H1 (cell line): ENCODE measurements around the gene DLL4. TPM values are rescaled to one million over a fixed set of nuclear protein-coding genes. Genes with fewer than 3 reads are reported as not detected.

Source experiments
- CTCF ChIA-PET: fragments of 300-600 bp; sonication (Branson Sonifier 250); formaldehyde crosslinking; loops from one replicate; lab custom pipeline; 2021; ENCODE audit not compliant: partially characterized antibody; lab: Charles Lee
- POLR2A ChIA-PET: fragments of 300-600 bp; sonication (Branson Sonifier 250); formaldehyde crosslinking; loops from one replicate; lab custom pipeline; 2021; ENCODE audit warnings: inconsistent platforms; ENCODE audit not compliant: partially characterized antibody; lab: Charles Lee
- DNase-seq, 2 experiments: peaks; one replicate each; pipeline versions ENCODE4 v3.0.0 to v3.0.0-alpha.2; 2010 to 2022; ENCODE audit warnings: low spot score in 2 of 2, low read depth in 1 of 2, mixed read lengths in 1 of 2
- FAIRE-seq: peaks from 2 replicates; lab custom pipeline; 2011; peaks lifted over from hg19 to GRCh38; lab: Jason Lieb, UNC
- H2AFZ ChIP-seq: 2 replicates; pipeline ENCODE4 v1.8.1; 2012; ENCODE audit warnings: low read length, inconsistent platforms
- H2AK5ac ChIP-seq: 2 replicates; pipeline ENCODE4 v1.6.1; 2013; ENCODE audit warnings: low read depth, low read length
- H2BK120ac ChIP-seq: replicated peaks from 2 replicates; pipeline ENCODE3; 2013; ENCODE audit warnings: low read depth, low read length, inconsistent platforms
- H2BK12ac ChIP-seq: 2 replicates; pipeline ENCODE4 v1.6.1; 2013; ENCODE audit warnings: low read depth, low read length
- H2BK15ac ChIP-seq: 2 replicates; pipeline ENCODE4 v1.6.1; 2013; ENCODE audit warnings: low read length
- H2BK20ac ChIP-seq: 2 replicates; pipeline ENCODE4 v1.6.1; 2013; ENCODE audit warnings: low read length
- H2BK5ac ChIP-seq: 2 replicates; pipeline ENCODE4 v1.6.1; 2013; ENCODE audit warnings: low read depth, low read length
- H3K14ac ChIP-seq: 2 replicates; pipeline ENCODE4 v1.6.1; 2013; ENCODE audit warnings: inconsistent platforms; ENCODE audit not compliant: insufficient read length
- H3K18ac ChIP-seq: 2 replicates; pipeline ENCODE4 v1.6.1; 2013; ENCODE audit warnings: low read length; ENCODE audit errors: extremely low read depth
- H3K23ac ChIP-seq: 2 replicates; pipeline ENCODE4 v1.6.1; 2013; ENCODE audit warnings: inconsistent platforms; ENCODE audit not compliant: insufficient read length
- H3K23me2 ChIP-seq: 2 replicates; pipeline ENCODE4 v1.6.1; 2013; ENCODE audit warnings: low read depth, low read length
- H3K27ac ChIP-seq: 2 replicates; pipeline ENCODE4 v1.6.1; 2011; ENCODE audit warnings: low read depth, low read length, inconsistent platforms
- H3K27me3 ChIP-seq, 4 experiments: replicated peaks in 1 of 4; 1 replicate in 1 of 4; 2 replicates in 3 of 4; pipeline versions ENCODE4 v1.6.1 to v1.8.1; 2011 to 2013; ENCODE audit warnings: low read length in 3 of 4, mild to moderate bottlenecking in 3 of 4, inconsistent platforms in 2 of 4, mixed read lengths in 2 of 4, moderate library complexity in 1 of 4; ENCODE audit not compliant: control insufficient read depth in 3 of 4, insufficient read depth in 3 of 4; ENCODE audit errors: extremely low read depth in 1 of 4
- H3K36me3 ChIP-seq, 4 experiments: 2 replicates each; pipeline versions ENCODE4 v1.6.1 to v1.8.1; 2011 to 2013; ENCODE audit warnings: mild to moderate bottlenecking in 4 of 4, low read length in 3 of 4, moderate library complexity in 2 of 4, control low read depth in 1 of 4, inconsistent platforms in 1 of 4; ENCODE audit not compliant: insufficient read depth in 4 of 4, control insufficient read depth in 2 of 4
- H3K4ac ChIP-seq: replicated peaks from 2 replicates; pipeline ENCODE3; 2013; ENCODE audit warnings: low read length, low read depth, mixed read lengths, inconsistent platforms; ENCODE audit not compliant: insufficient read length
- H3K4me1 ChIP-seq, 4 experiments: replicated peaks in 1 of 4; 1 replicate in 1 of 4; 2 replicates in 3 of 4; pipeline versions ENCODE4 v1.6.1 to v1.8.1; 2011 to 2013; ENCODE audit warnings: low read length in 3 of 4, inconsistent platforms in 2 of 4, mixed read lengths in 1 of 4; ENCODE audit not compliant: insufficient read depth in 4 of 4, control insufficient read depth in 3 of 4
- H3K4me2 ChIP-seq, 2 experiments: 2 replicates each; pipeline versions ENCODE4 v1.6.1 to v1.8.1; 2011 to 2013; ENCODE audit warnings: low read depth in 2 of 2, low read length in 2 of 2, control low read depth in 1 of 2, inconsistent platforms in 1 of 2, mild to moderate bottlenecking in 1 of 2; ENCODE audit not compliant: insufficient read depth in 1 of 2
- H3K4me3 ChIP-seq, 4 experiments: fragments of 200-600, 300-600 bp in 1 of 4; sonication (generic), shearing (Covaris generic), sonication (Bioruptor Twin) in 1 of 4; 2 replicates each; pipeline versions ENCODE4 v1.5.1 to v1.8.1; 2011 to 2016; ENCODE audit warnings: low read length in 4 of 4, low read depth in 3 of 4, control low read depth in 2 of 4, inconsistent platforms in 2 of 4, mild to moderate bottlenecking in 2 of 4, mixed read lengths in 1 of 4, moderate library complexity in 1 of 4; ENCODE audit not compliant: insufficient read depth in 2 of 4; ENCODE audit errors: extremely low read depth in 1 of 4
- H3K56ac ChIP-seq: replicated peaks from 2 replicates; pipeline ENCODE3; 2013; ENCODE audit warnings: low read depth, mild to moderate bottlenecking, mixed read lengths, low read length, inconsistent platforms; ENCODE audit not compliant: insufficient read length
- H3K79me1 ChIP-seq: 2 replicates; pipeline ENCODE4 v1.6.1; 2013; ENCODE audit warnings: low read depth, low read length, control low read depth
- H3K79me2 ChIP-seq, 2 experiments: 2 replicates each; pipeline versions ENCODE4 v1.6.1 to v1.8.1; 2012 to 2013; ENCODE audit warnings: low read length in 2 of 2, mild to moderate bottlenecking in 2 of 2, inconsistent platforms in 1 of 2; ENCODE audit not compliant: insufficient read depth in 2 of 2, control insufficient read depth in 1 of 2
- H3K9ac ChIP-seq, 4 experiments: replicated peaks in 1 of 4; 1 replicate in 1 of 4; 2 replicates in 3 of 4; pipeline versions ENCODE4 v1.6.1 to v1.8.1; 2011 to 2013; ENCODE audit warnings: low read depth in 3 of 4, low read length in 3 of 4, control low read depth in 2 of 4, mild to moderate bottlenecking in 2 of 4, moderate library complexity in 2 of 4, inconsistent platforms in 1 of 4; ENCODE audit errors: extremely low read depth in 1 of 4
- H3K9me3 ChIP-seq, 2 experiments: 2 replicates each; pipeline versions ENCODE4 v1.6.1 to v1.8.1; 2012 to 2013; ENCODE audit warnings: mild to moderate bottlenecking in 2 of 2, moderate library complexity in 2 of 2, control low read depth in 1 of 2, inconsistent platforms in 1 of 2, low read depth in 1 of 2, low read length in 1 of 2, mixed read lengths in 1 of 2; ENCODE audit not compliant: insufficient read depth in 2 of 2
- H4K20me1 ChIP-seq, 2 experiments: replicated peaks in 1 of 2; 2 replicates each; pipeline versions ENCODE3 to v1.8.1; 2011 to 2013; ENCODE audit warnings: inconsistent platforms in 2 of 2, low read length in 2 of 2, mild to moderate bottlenecking in 1 of 2; ENCODE audit not compliant: insufficient read depth in 2 of 2, control insufficient read depth in 1 of 2
- H4K5ac ChIP-seq: 2 replicates; pipeline ENCODE4 v1.6.1; 2013; ENCODE audit warnings: low read length, low read depth, mixed read lengths, inconsistent platforms; ENCODE audit not compliant: insufficient read length
- H4K8ac ChIP-seq: 2 replicates; pipeline ENCODE4 v1.8.0; 2013; ENCODE audit warnings: mild to moderate bottlenecking, moderate library complexity, low read length, inconsistent platforms; ENCODE audit not compliant: insufficient read depth; ENCODE audit errors: extremely low read depth
- H4K91ac ChIP-seq: replicated peaks from 2 replicates; pipeline ENCODE3; 2013; ENCODE audit warnings: low read length, mixed read lengths, inconsistent platforms; ENCODE audit not compliant: insufficient read length
- CTCF ChIP-seq, 3 experiments: IDR thresholded peaks; 1 replicate in 2 of 3; 2 replicates in 1 of 3; pipeline versions ENCODE4 v1.5.1 to v1.6.1; 2011; ENCODE audit warnings: low read length in 3 of 3, mild to moderate bottlenecking in 3 of 3, inconsistent platforms in 2 of 3, low read depth in 1 of 3, moderate library complexity in 1 of 3; ENCODE audit not compliant: insufficient read depth in 1 of 3; ENCODE audit errors: control extremely low read depth in 1 of 3
- FOSL1 ChIP-seq: IDR thresholded peaks from 2 replicates; pipeline ENCODE4 v1.6.1; 2011; ENCODE audit warnings: mild to moderate bottlenecking, low read depth, low read length, moderate library complexity; ENCODE audit not compliant: insufficient read depth
- RAD21 ChIP-seq, 2 experiments: IDR thresholded peaks in 1 of 2; conservative IDR thresholded peaks in 1 of 2; 2 replicates each; pipeline ENCODE4 v1.6.1; 2011; ENCODE audit warnings: low read depth in 2 of 2, low read length in 2 of 2, improper control_type of control experiment in 1 of 2, inconsistent platforms in 1 of 2, mild to moderate bottlenecking in 1 of 2, moderate library complexity in 1 of 2
- RBBP5 ChIP-seq: IDR thresholded peaks from 2 replicates; pipeline ENCODE4 v1.7.1; 2012; ENCODE audit warnings: low read depth, mild to moderate bottlenecking, inconsistent platforms, low read length, moderate library complexity, borderline replicate concordance
- TAF7 ChIP-seq: optimal IDR thresholded peaks from 2 replicates; pipeline ENCODE3; 2011; ENCODE audit warnings: low read depth, mild to moderate bottlenecking, inconsistent platforms, low read length, moderate library complexity, borderline replicate concordance
- TCF12 ChIP-seq: IDR thresholded peaks from 2 replicates; pipeline ENCODE4 v1.6.1; 2011; ENCODE audit warnings: low read depth, mild to moderate bottlenecking, low read length
- WGBS, 2 experiments: shearing (Covaris generic) in 1 of 2; methylation state at CpG; one replicate each; pipeline versions ENCODE4 v1.1.6 to v1.1.7; 2013 to 2015; ENCODE audit warnings: low lambda C conversion rate in 2 of 2, mixed read lengths in 2 of 2, inconsistent platforms in 1 of 2, low coverage in 1 of 2, missing lambda C conversion rate in 1 of 2; ENCODE audit not compliant: insufficient replicate concordance in 2 of 2, insufficient coverage in 1 of 2, insufficient read length in 1 of 2; ENCODE audit errors: extremely low coverage in 1 of 2, missing lambda C conversion rate in 1 of 2; 5-methylcytosine and 5-hydroxymethylcytosine counted together
- polyA plus RNA-seq, 7 experiments: library from polyadenylated mRNA; depleted of rRNA in 3 of 7; stranded (reverse) in 5 of 7; unstranded in 2 of 7; fragments of >200 nt in 5 of 7; fragments of 200-250 nt in 2 of 7; gene quantifications; 1 replicate in 5 of 7; 2 replicates in 1 of 7; 4 replicates in 1 of 7; pipeline versions ENCODE4 v1.2.1 to v1.2.3, GENCODE V29; 2011 to 2013; ENCODE audit warnings: missing spikeins in 2 of 7, mixed read lengths in 2 of 7
- total RNA-seq: library from RNA; stranded (reverse); fragmentation: NEBNext Ultra II Directional; extraction: Animal tissue kit (Norgen Biotek cat#: 25700); gene quantifications from 2 replicates; pipeline ENCODE4 v1.2.1, GENCODE V29; 2021

Gene DLL4
- total and polyA plus RNA-seq, 2 of the 8 experiments (the other 6 are each of a cell fraction or from before 2014, with no cell fraction given) = 0.23 to 0.60 TPM

GRCh38 chr15:40891810-40892446 is 37.2 kb upstream of the DLL4 start:
- Histone ChIP-seq H4K20me1 (peaks cover 0 to 2% of the 10 kb centered on the region in 2 experiments), H3K23me2 (peaks cover 5% of the 10 kb centered on the region; the same call in 1 of the 2 replicates), H3K4me2 (no peak overlapping the region), H3K27me3 (peaks cover 0 to 8% (median 2%) of the 10 kb centered on the region in 4 experiments; a peak in 3 of 7 replicates), H3K4me1 (peaks cover 3 to 14% (median 7%) of the 10 kb centered on the region in 4 experiments; a peak in 6 of 7 replicates), H2AFZ (no peak overlapping the region), H4K5ac (no peak overlapping the region), H3K79me2 (peaks cover 0 to 12% of the 10 kb centered on the region in 2 experiments; a peak in 3 of 4 replicates), H2BK20ac (no peak overlapping the region), H2BK5ac (no peak overlapping the region), H4K91ac (no peak overlapping the region), H4K8ac (no peak overlapping the region), H3K27ac (no peak overlapping the region), H3K4me3 (no peak overlapping the region), H2BK120ac (no peak overlapping the region), H2BK12ac (no peak overlapping the region), H2AK5ac (no peak overlapping the region), H2BK15ac (no peak overlapping the region), H3K36me3 (peaks cover 0 to 6% (median 0%) of the 10 kb centered on the region in 4 experiments; a peak in 3 of 8 replicates), H3K9ac (no peak overlapping the region), H3K4ac (no peak overlapping the region), H3K56ac (no peak overlapping the region), H3K14ac (no peak overlapping the region), H3K79me1 (peaks cover 3% of the 10 kb centered on the region; the same call in 1 of the 2 replicates), H3K23ac (no peak overlapping the region), H3K18ac (no peak overlapping the region), H3K9me3 (no peaks in the 10 kb centered on the region)
- CTCF ChIA-PET = interaction anchor here (0.5 to 3.1 kb wide), 42 partner anchors 9 to 886 kb away, joined by 3 to 26 read pairs (median 4); partner anchors contain the start of genes DNAJC17, PPP1R14D, RAD51 and ZFYVE19
- POLR2A ChIA-PET = interaction anchor here (0.6 to 5.0 kb wide), 10 partner anchors 11 to 153 kb away, joined by 3 to 39 read pairs (median 4); partner anchors contain the start of gene SPINT1
- WGBS, 2 experiments = 48% methylated on average over 4 of the region's 4 CpGs; no CpG with 5 or more reads in 1 of the 2 experiments
- FAIRE-seq (no peak), DNase-seq (no peak)
- no peak for TF ChIP-seq TCF12
- TF ChIP-seq RAD21 (IDR thresholded peaks at IDR 0.05 in 1 of 2, conservative IDR thresholded peaks at IDR 0.05 in 1 of 2; ENCODE audit: low read depth in 2 of 2, low read length in 2 of 2) = peak; percentile 66 to 74
- no peak for TF ChIP-seq RBBP5
- TF ChIP-seq TAF7 = no peak
- TF ChIP-seq FOSL1 = no peak
- TF ChIP-seq CTCF (IDR thresholded peaks at IDR 0.05; ENCODE audit: control extremely low read depth in 1 of 3, insufficient read depth in 1 of 3, low read depth in 1 of 3, low read length in 3 of 3) = peak; percentile 51 to 77 (median 64)
